GM10266 (cell line): ENCODE results near the gene HHAT.

Experiments
- DNase-seq: peaks from one replicate; pipeline ENCODE4 v3.0.0; 2012; ENCODE audit errors: extremely low spot score
- CTCF ChIP-seq: IDR thresholded peaks from 2 replicates; pipeline ENCODE4 v1.5.1; 2012; ENCODE audit warnings: mild to moderate bottlenecking, low read depth; ENCODE audit not compliant: control insufficient read depth, insufficient read depth; ENCODE audit errors: missing control alignments

HHAT gene

GRCh38 chr1:210332233-210332632 is 3.5 kb downstream of the HHAT start:
- DNase-seq, result no peak
- no peak for TF ChIP-seq CTCF

GRCh38 chr1:210332719-210333398 is 4.2 kb downstream of the HHAT start:
- no peak for TF ChIP-seq CTCF
- peak; percentile 38 for DNase-seq

GRCh38 chr1:210335001-210335400 is 6.3 kb downstream of the HHAT start:
- TF ChIP-seq CTCF, result no peak
- no peak for DNase-seq

GRCh38 chr1:210336362-210336761 is 7.7 kb downstream of the HHAT start:
- TF ChIP-seq CTCF, result no peak
- no peak for DNase-seq

GRCh38 chr1:210339500-210339899 is 10.8 kb downstream of the HHAT start:
- TF ChIP-seq CTCF, result no peak

GRCh38 chr1:210340311-210340710 is 11.6 kb downstream of the HHAT start:
- DNase-seq, result no peak
- TF ChIP-seq CTCF, result no peak

More at GRCh38 chr1:210339500-210339899, 10.8 kb downstream of the HHAT start:
- no peak for DNase-seq

- no peak for TF ChIP-seq CTCF
- no peak for DNase-seq
Measured at GRCh38 chr1:210340841-210341240, 12.1 kb downstream of the HHAT start.
